GM12864 (cell line): ENCODE data around the gene AVEN.

Experiments
- DNase-seq: peaks from one replicate; pipeline ENCODE4 v3.0.0-alpha.2; 2011; ENCODE audit warnings: low read depth
- H3K4me3 ChIP-seq: 2 replicates; pipeline ENCODE4 v1.5.1; 2011; ENCODE audit warnings: mild to moderate bottlenecking, low read depth, low read length, control low read depth
- CTCF ChIP-seq: IDR thresholded peaks from 2 replicates; pipeline ENCODE4 v1.5.1; 2011; ENCODE audit warnings: low read depth, mild to moderate bottlenecking, moderate library complexity, low read length, control low read depth, inconsistent platforms; ENCODE audit errors: missing control alignments

Gene AVEN

DNA sequence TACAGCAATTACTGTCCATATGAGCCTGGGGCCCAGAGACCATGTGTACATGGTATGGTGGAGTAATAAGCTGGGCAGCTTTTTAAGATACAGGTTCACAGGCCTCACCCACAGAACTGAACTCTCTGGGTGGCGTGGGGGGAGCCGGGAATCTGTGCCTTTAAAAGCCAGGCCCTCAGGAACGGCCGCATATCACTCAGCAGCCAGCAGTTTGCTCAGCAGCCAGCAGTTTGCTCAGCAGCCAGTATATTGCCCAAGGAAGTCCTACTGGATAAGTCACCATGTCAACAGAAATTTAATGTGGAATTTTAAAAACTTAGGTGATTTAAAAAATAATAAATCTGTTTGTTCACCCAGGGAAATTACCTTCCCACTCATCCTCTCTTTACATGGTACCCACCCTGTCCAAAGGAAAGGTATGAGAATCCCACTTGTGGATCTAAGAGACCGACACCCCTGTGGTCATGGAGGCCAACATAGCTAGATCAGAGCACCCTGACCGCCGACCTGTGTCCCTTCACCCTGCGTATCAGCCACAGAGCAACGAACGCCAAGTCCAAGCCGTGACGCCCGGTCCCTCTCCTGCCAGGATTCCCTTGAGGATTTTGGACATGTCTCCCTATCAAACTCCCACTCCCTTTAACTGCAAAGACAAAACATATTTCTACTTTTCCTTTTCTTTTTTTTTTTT lies 166.4 kb downstream of the AVEN start:
- no peak for TF ChIP-seq CTCF
- no peak for DNase-seq
- no peak overlapping the region for H3K4me3 ChIP-seq

GRCh38 chr15:33871980-33872379 lies 167.0 kb downstream of the AVEN start:
- TF ChIP-seq CTCF, result no peak
- no peak for DNase-seq
- no peak overlapping the region for H3K4me3 ChIP-seq

DNA sequence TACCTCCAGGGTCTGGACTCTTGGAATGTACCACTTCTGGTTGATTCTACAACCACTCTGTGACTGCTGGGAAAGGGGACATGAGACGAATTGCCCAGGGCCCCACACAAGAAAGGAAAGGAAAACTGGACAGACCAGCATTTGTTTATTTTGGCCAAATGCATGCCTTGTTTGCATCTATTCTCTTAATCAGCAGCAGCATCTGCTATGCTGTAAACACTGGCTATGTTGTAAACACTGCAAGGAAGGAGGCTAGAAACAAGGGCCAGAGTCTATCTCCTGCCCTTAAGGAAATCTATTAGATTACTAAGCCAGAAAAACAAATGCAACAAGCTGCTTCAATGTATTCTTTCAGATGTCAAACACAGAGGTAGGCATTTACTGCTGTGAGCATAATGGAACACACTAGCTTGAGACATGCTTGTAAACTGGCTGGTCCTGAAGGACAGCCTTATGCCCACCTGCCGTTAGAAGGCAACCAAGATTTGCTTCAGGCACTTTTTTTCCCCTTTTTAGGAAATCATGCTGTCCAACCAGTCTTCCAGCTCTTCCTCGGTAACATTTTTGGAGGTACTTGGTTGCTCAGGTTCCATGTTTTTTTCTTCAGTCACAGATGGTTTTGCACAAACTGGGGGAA lies 172.8 kb downstream of the AVEN start:
- no peak overlapping the region for H3K4me3 ChIP-seq
- no peak for DNase-seq
- TF ChIP-seq CTCF, result no peak

DNA sequence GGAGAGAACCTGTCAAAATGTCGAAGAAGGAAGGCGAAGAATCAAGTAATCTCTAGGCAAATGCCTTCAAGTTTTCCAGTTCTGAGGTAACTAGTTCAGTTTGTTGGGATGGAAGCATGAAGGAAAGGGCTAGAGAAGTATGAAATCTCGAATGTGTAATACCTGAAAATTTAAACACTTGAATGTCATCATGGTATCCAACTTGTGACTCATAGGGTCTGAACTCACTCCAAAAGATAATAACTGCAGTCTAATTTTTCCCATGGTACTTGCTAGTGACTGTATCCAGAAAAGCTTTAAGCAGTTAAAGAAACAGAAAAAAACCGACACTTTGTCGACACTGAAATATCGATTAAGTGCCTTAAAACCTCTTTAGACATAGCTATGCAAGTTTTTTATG lies 173.6 kb downstream of the AVEN start:
- DNase-seq, result no peak
- H3K4me3 ChIP-seq, result no peak overlapping the region
- no peak for TF ChIP-seq CTCF

GRCh38 chr15:33864360-33865075 lies 174.5 kb downstream of the AVEN start:
- no peak overlapping the region for H3K4me3 ChIP-seq
- no peak for DNase-seq
- TF ChIP-seq CTCF, result no peak

- no peak for DNase-seq
- H3K4me3 ChIP-seq, result no peak overlapping the region
- TF ChIP-seq CTCF, result no peak
These were observed 178.2 kb downstream of the AVEN start for GRCh38 chr15:33860754-33861153.
